EH (cell line): ENCODE measurements around the gene MUSK.
"Not testable (repeated sequence)": the region's sequence is repeated elsewhere in the genome, so short reads cannot be mapped to it uniquely, and the experiment has no call there.

Experiments
- DNase-seq: peaks from one replicate; pipeline ENCODE4 v3.0.0-alpha.2; 2015; ENCODE audit warnings: low read depth

The MUSK gene

GRCh38 chr9:110762783-110763182 lies 94.2 kb downstream of the MUSK start:
- peak; percentile 60 for DNase-seq

- DNase-seq, result no peak
These were observed 95.0 kb downstream of the MUSK start for GRCh38 chr9:110763568-110763967.

- DNase-seq, result no peak
These were observed 95.4 kb downstream of the MUSK start for GRCh38 chr9:110764006-110764405.

GRCh38 chr9:110765926-110766325 lies 97.3 kb downstream of the MUSK start:
- no peak for DNase-seq

- peak; percentile 36 for DNase-seq
These were observed 99.0 kb downstream of the MUSK start for GRCh38 chr9:110767559-110768063.

- no peak for DNase-seq
These were observed 100.3 kb downstream of the MUSK start for GRCh38 chr9:110768886-110769285.

- peak; percentile 85 for DNase-seq
These were observed 101.1 kb downstream of the MUSK start for GRCh38 chr9:110769667-110770066.

GRCh38 chr9:110775724-110776123 lies 107.1 kb downstream of the MUSK start:
- no peak for DNase-seq

GRCh38 chr9:110776221-110776620 lies 107.6 kb downstream of the MUSK start:
- DNase-seq, result no peak

GRCh38 chr9:110777196-110777875 lies 108.7 kb downstream of the MUSK start:
- DNase-seq, result peak; percentile 53

- DNase-seq, result peak; percentile 59
These were observed 109.3 kb downstream of the MUSK start for GRCh38 chr9:110777876-110778215.

GRCh38 chr9:110782701-110783100 lies 114.1 kb downstream of the MUSK start:
- no peak for DNase-seq

- DNase-seq, result no peak
These were observed 115.7 kb downstream of the MUSK start for GRCh38 chr9:110784309-110784708.

GRCh38 chr9:110785166-110785565 lies 116.6 kb downstream of the MUSK start:
- no peak for DNase-seq

- DNase-seq, result not testable (repeated sequence)
These were observed 119.8 kb downstream of the MUSK start for GRCh38 chr9:110788396-110788795.

- DNase-seq, result no peak
These were observed 120.3 kb downstream of the MUSK start for GRCh38 chr9:110788871-110789270.

- DNase-seq, result peak; percentile 90
These were observed 129.0 kb downstream of the MUSK start for GRCh38 chr9:110797611-110798010.

GRCh38 chr9:110799396-110799795 lies 130.8 kb downstream of the MUSK start:
- DNase-seq, result peak; percentile 34

GRCh38 chr9:110801426-110801825 lies 132.8 kb downstream of the MUSK start:
- DNase-seq, result peak; percentile 38

GRCh38 chr9:110802416-110803035 lies 133.9 kb downstream of the MUSK start:
- peak; percentile 63 for DNase-seq

- peak; percentile 53 for DNase-seq
These were observed 139.5 kb downstream of the MUSK start for GRCh38 chr9:110807956-110808598.

GRCh38 chr9:110808599-110808980 lies 140.0 kb downstream of the MUSK start:
- no peak for DNase-seq

- no peak for DNase-seq
These were observed 140.5 kb downstream of the MUSK start for GRCh38 chr9:110809038-110809595.
